PC-3 (cell line): Measurements from ENCODE around the gene KTN1. TPM values are rescaled to one million over a fixed set of nuclear protein-coding genes. Genes with fewer than 3 reads are reported as not detected.
A peak's percentile ranks its signal among the peaks of the same experiment; 100 is the strongest.

Experiments used
- ATAC-seq: fragments of 200-7000 bp; cut with Tn5 transposase; 2 replicates; pipeline ENCODE4 v1.9.1; 2020; ENCODE audit warnings: mild to moderate bottlenecking, moderate library complexity
- BruUV-seq: library from RNA; stranded (reverse); fragments of 400-500 nt; replicated peaks from 2 replicates; lab custom pipeline; 2021; lab: Mats Ljungman, UMichigan
- CTCF ChIA-PET: fragments of 300-600 bp; sonication (Branson Sonifier 250); formaldehyde crosslinking; loops from one replicate; lab custom pipeline; 2022; ENCODE audit warnings: antibody characterized with exemption; lab: Charles Lee
- POLR2A ChIA-PET: fragments of 300-600 bp; sonication (Branson Sonifier 250); formaldehyde crosslinking; loops from one replicate; lab custom pipeline; 2022; ENCODE audit warnings: antibody characterized with exemption; ENCODE audit not compliant: unreplicated experiment; lab: Charles Lee
- DNase-seq: peaks from one replicate; pipeline ENCODE4 v3.0.0-alpha.2; 2015
- H2AFZ ChIP-seq: fragments of 300-600 bp; sonication (generic); 2 replicates; pipeline ENCODE4 v1.6.0; 2016; ENCODE audit warnings: antibody characterized with exemption, low read length
- H3F3A ChIP-seq: fragments of 300-600 bp; sonication (generic); one replicate; pipeline ENCODE4 v1.6.0; 2017; ENCODE audit warnings: antibody characterized with exemption, low read length, control low read depth, mild to moderate bottlenecking; ENCODE audit not compliant: unreplicated experiment
- H3K27ac ChIP-seq: fragments of 300-600 bp; sonication (generic); 2 replicates; pipeline ENCODE4 v1.5.1; 2016; ENCODE audit warnings: mild to moderate bottlenecking, low read length
- H3K27me3 ChIP-seq: fragments of 300-600 bp; sonication (generic); 2 replicates; pipeline ENCODE4 v1.6.1; 2016; ENCODE audit warnings: low read length, mixed read lengths
- H3K36me3 ChIP-seq: fragments of 300-600 bp; sonication (generic); 2 replicates; pipeline ENCODE4 v1.6.1; 2016; ENCODE audit warnings: low read depth, mixed run types, low read length, mixed read lengths
- H3K4me1 ChIP-seq: fragments of 300-600 bp; sonication (generic); 2 replicates; pipeline ENCODE4 v1.5.1; 2016; ENCODE audit warnings: low read length; ENCODE audit not compliant: insufficient read depth
- H3K4me2 ChIP-seq: fragments of 300-600 bp; sonication (generic); 2 replicates; pipeline ENCODE4 v1.6.0; 2016; ENCODE audit warnings: low read length
- H3K4me3 ChIP-seq: fragments of 300-600 bp; sonication (generic); 2 replicates; pipeline ENCODE4 v1.5.1; 2016; ENCODE audit warnings: mild to moderate bottlenecking, low read length, mixed read lengths
- H3K79me2 ChIP-seq: fragments of 300-600 bp; sonication (generic); 2 replicates; pipeline ENCODE4 v1.6.1; 2017; ENCODE audit warnings: low read length, mixed read lengths
- H3K9ac ChIP-seq: fragments of 300-600 bp; sonication (generic); 2 replicates; pipeline ENCODE4 v1.6.0; 2016; ENCODE audit warnings: mild to moderate bottlenecking, low read length
- H3K9me2 ChIP-seq: fragments of 300-600 bp; sonication (generic); replicated peaks from 2 replicates; pipeline ENCODE4 v1.6.1; 2016; ENCODE audit warnings: mixed run types, low read length, mixed read lengths
- H3K9me3 ChIP-seq: fragments of 300-600 bp; sonication (generic); 2 replicates; pipeline ENCODE4 v1.6.1; 2016; ENCODE audit warnings: low read length, mixed read lengths
- H4K20me1 ChIP-seq: fragments of 300-600 bp; sonication (generic); 2 replicates; pipeline ENCODE4 v1.6.1; 2016; ENCODE audit warnings: low read length, mixed read lengths
- CTCF ChIP-seq: fragments of 300-600 bp; sonication (generic); conservative IDR thresholded peaks from 2 replicates; pipeline ENCODE4 v1.5.1; 2017; ENCODE audit warnings: antibody characterized with exemption, low read depth, mild to moderate bottlenecking, low read length
- EZH2 ChIP-seq: fragments of 300-600 bp; sonication (generic); IDR thresholded peaks from one replicate; pipeline ENCODE4 v1.6.1; 2017; ENCODE audit warnings: antibody characterized with exemption, mild to moderate bottlenecking, low read length; ENCODE audit not compliant: unreplicated experiment
- EZH2phosphoT487 ChIP-seq: fragments of 300-600 bp; sonication (generic); IDR thresholded peaks from 2 replicates; pipeline ENCODE4 v1.6.1; 2018; ENCODE audit warnings: mild to moderate bottlenecking, antibody characterized with exemption, low read length, borderline replicate concordance
- intact Hi-C: fragments of 100-400 bp; cut with micrococcal nuclease; formaldehyde crosslinking; loops from 2 replicates; pipeline ENCODE4 v1.9.0; 2023
- total RNA-seq: library from RNA; depleted of rRNA; stranded (reverse); fragments of >200 nt; gene quantifications from 2 replicates; pipeline ENCODE4 v1.2.3, GENCODE V29; 2014

KTN1 gene
- total RNA-seq, 1 experiment from 2014 or later, result 251 TPM

GRCh38 chr14:55699131-55700057 lies 119.4 kb downstream of the KTN1 start:
- peaks cover 41% of the 10 kb centered on the region for H3K4me1 ChIP-seq
- peak overlapping the region; percentile 4; the same call in 1 of the 2 replicates for H2AFZ ChIP-seq
- H3K4me3 ChIP-seq, result no peak overlapping the region
- DNase-seq (peak; percentile 99), ATAC-seq (peak; percentile 69)
- H3K9me2 ChIP-seq, result no peaks in the 10 kb centered on the region
- no peaks in the 10 kb centered on the region for H3K9me3 ChIP-seq
- H4K20me1 ChIP-seq, result no peaks in the 10 kb centered on the region
- H3K36me3 ChIP-seq, result no peaks in the 10 kb centered on the region
- ChIA-PET CTCF (no interaction called here), POLR2A (no interaction called here)
- H3K27me3 ChIP-seq, result no peaks in the 10 kb centered on the region
- TF ChIP-seq EZH2phosphoT487, result no peak
- no peak for TF ChIP-seq CTCF
- TF ChIP-seq EZH2, result no peak
- intact Hi-C loops, result loop anchor here (10.0 kb wide), 2 partner anchors 415 to 545 kb away; partner anchors contain the start of gene PELI2
- H3K4me2 ChIP-seq, result peak overlapping the region; percentile 36
- no peaks in the 10 kb centered on the region for H3K79me2 ChIP-seq
- H3F3A ChIP-seq, result peaks cover 3% of the 10 kb centered on the region
- H3K27ac ChIP-seq, result peak overlapping the region; percentile 31
- no peak overlapping the region for H3K9ac ChIP-seq
- no TSS peak for BruUV-seq

- no TSS peak for BruUV-seq
- Histone ChIP-seq H3K79me2 (no peaks in the 10 kb centered on the region), H3F3A (peaks cover 3% of the 10 kb centered on the region), H3K4me2 (peak overlapping the region; percentile 4), H3K9me3 (no peaks in the 10 kb centered on the region), H3K9me2 (no peaks in the 10 kb centered on the region), H3K36me3 (no peaks in the 10 kb centered on the region), H3K27ac (peak overlapping the region; percentile 9), H2AFZ (no peak overlapping the region), H3K9ac (no peak overlapping the region), H3K27me3 (no peaks in the 10 kb centered on the region), H3K4me1 (peaks cover 53% of the 10 kb centered on the region), H3K4me3 (no peak overlapping the region), H4K20me1 (no peaks in the 10 kb centered on the region)
- DNase-seq (peak; percentile 91), ATAC-seq (peak; percentile 28; the same call in 1 of the 2 replicates)
- TF ChIP-seq EZH2, result no peak
- CTCF ChIA-PET, result no interaction called here
- intact Hi-C loops, result loop anchor here (10.0 kb wide), 2 partner anchors 413 to 543 kb away; partner anchors contain the start of gene PELI2
- POLR2A ChIA-PET, result no interaction called here
These were observed 121.6 kb downstream of the KTN1 start for GRCh38 chr14:55701638-55702037.

GRCh38 chr14:55702511-55702910 lies 122.5 kb downstream of the KTN1 start:
- no TSS peak for BruUV-seq
- Histone ChIP-seq H3K79me2 (no peaks in the 10 kb centered on the region), H3K27me3 (no peaks in the 10 kb centered on the region), H3K9me2 (no peaks in the 10 kb centered on the region), H3F3A (peaks cover 3% of the 10 kb centered on the region), H3K9ac (no peak overlapping the region), H3K4me3 (no peak overlapping the region), H3K4me1 (peaks cover 56% of the 10 kb centered on the region), H3K36me3 (no peaks in the 10 kb centered on the region), H2AFZ (no peak overlapping the region), H3K9me3 (no peaks in the 10 kb centered on the region), H4K20me1 (no peaks in the 10 kb centered on the region), H3K27ac (no peak overlapping the region), H3K4me2 (no peak overlapping the region)
- ChIA-PET CTCF (no interaction called here), POLR2A (no interaction called here)
- no peak for ATAC-seq
- no peak for DNase-seq
- TF ChIP-seq EZH2phosphoT487 (no peak), CTCF (no peak), EZH2 (no peak)
- intact Hi-C loops, result loop anchor here (10.0 kb wide), 2 partner anchors 412 to 542 kb away; partner anchors contain the start of gene PELI2
